Neural cell (in vitro differentiated cells): ENCODE data around the gene TMEM94. TPM values are rescaled to one million over a fixed set of nuclear protein-coding genes. Genes with fewer than 3 reads are reported as not detected.

Experiments used
- H2AFZ ChIP-seq: fragments of 200-600, 300-800 bp; sonication (generic), shearing (Covaris generic); 2 replicates; pipeline ENCODE4 v1.6.0; 2014; ENCODE audit warnings: low read depth, mild to moderate bottlenecking, antibody characterized with exemption, low read length, moderate library complexity
- H3F3A ChIP-seq: fragments of 200-600 bp; shearing (Covaris generic); 2 replicates; pipeline ENCODE4 v1.6.1; 2016; ENCODE audit warnings: mild to moderate bottlenecking, moderate library complexity, mixed read lengths, antibody characterized with exemption, low read length; ENCODE audit not compliant: insufficient read depth, poor library complexity, severe bottlenecking
- H3K27ac ChIP-seq: fragments of 200-600, 300-800 bp; sonication (generic), shearing (Covaris generic); 2 replicates; pipeline ENCODE4 v1.5.1; 2014; ENCODE audit warnings: mild to moderate bottlenecking, low read length, moderate library complexity
- H3K27me3 ChIP-seq: fragments of 300-800, 200-600 bp; sonication (generic), shearing (Covaris generic); 2 replicates; pipeline ENCODE4 v1.6.0; 2014; ENCODE audit warnings: mild to moderate bottlenecking, low read depth, low read length, moderate library complexity; ENCODE audit not compliant: insufficient read depth
- H3K36me3 ChIP-seq: fragments of 300-800, 200-600 bp; sonication (generic), shearing (Covaris generic); 2 replicates; pipeline ENCODE4 v1.5.1; 2014; ENCODE audit warnings: mild to moderate bottlenecking, antibody characterized with exemption, low read length, moderate library complexity; ENCODE audit not compliant: insufficient read depth
- H3K4me2 ChIP-seq: fragments of 300-800, 200-600 bp; sonication (generic), shearing (Covaris generic); 2 replicates; pipeline ENCODE4 v1.6.0; 2014; ENCODE audit warnings: mild to moderate bottlenecking, low read length
- H3K4me3 ChIP-seq: fragments of 300-800, 200-600 bp; sonication (generic), shearing (Covaris generic); 2 replicates; pipeline ENCODE4 v1.5.1; 2014; ENCODE audit warnings: mild to moderate bottlenecking, low read length, moderate library complexity
- H3K79me2 ChIP-seq: fragments of 200-600 bp; shearing (Covaris generic); replicated peaks from 2 replicates; pipeline ENCODE4 v1.6.0; 2014; ENCODE audit warnings: mild to moderate bottlenecking, low read length, moderate library complexity; ENCODE audit not compliant: insufficient read depth
- H3K9ac ChIP-seq: fragments of 300-800, 200-600 bp; sonication (generic), shearing (Covaris generic); 2 replicates; pipeline ENCODE4 v1.6.1; 2016; ENCODE audit warnings: mild to moderate bottlenecking, low read length, mixed read lengths
- H3K9me2 ChIP-seq: fragments of 200-600 bp; shearing (Covaris generic); 2 replicates; pipeline ENCODE4 v1.6.1; 2016; ENCODE audit warnings: mild to moderate bottlenecking, low read length, mixed read lengths; ENCODE audit not compliant: insufficient read depth
- H3K9me3 ChIP-seq: fragments of 200-600, 300-800 bp; sonication (generic), shearing (Covaris generic); 2 replicates; pipeline ENCODE4 v1.6.1; 2016; ENCODE audit warnings: mild to moderate bottlenecking, mixed run types, low read length, moderate library complexity, mixed read lengths
- H4K20me1 ChIP-seq: fragments of 200-600 bp; shearing (Covaris generic); 2 replicates; pipeline ENCODE4 v1.6.1; 2016; ENCODE audit warnings: mild to moderate bottlenecking, mixed run types; ENCODE audit not compliant: insufficient read depth
- EP300 ChIP-seq: fragments of 450-650 bp; conservative IDR thresholded peaks from 2 replicates; pipeline ENCODE4 v1.6.1; 2014; ENCODE audit warnings: antibody characterized with exemption, mild to moderate bottlenecking, moderate library complexity; ENCODE audit not compliant: poor library complexity, severe bottlenecking
- EZH2 ChIP-seq: fragments of 200-600, 300-800 bp; shearing (Covaris generic), sonication (generic); IDR thresholded peaks from 2 replicates; pipeline ENCODE4 v1.6.1; 2014; ENCODE audit warnings: antibody characterized with exemption, low read length, borderline replicate concordance, mild to moderate bottlenecking; ENCODE audit not compliant: insufficient read depth, poor library complexity, severe bottlenecking
- MXI1 ChIP-seq: fragments of 450-650 bp; conservative IDR thresholded peaks from 2 replicates; pipeline ENCODE4 v1.6.1; 2014; ENCODE audit warnings: antibody characterized with exemption, mild to moderate bottlenecking; ENCODE audit not compliant: poor library complexity, severe bottlenecking
- POLR2AphosphoS5 ChIP-seq: IDR thresholded peaks from 2 replicates; pipeline ENCODE4 v1.6.1; 2012
- RAD21 ChIP-seq: fragments of 450-650 bp; conservative IDR thresholded peaks from 2 replicates; pipeline ENCODE4 v1.6.1; 2014; ENCODE audit warnings: antibody characterized with exemption, mild to moderate bottlenecking, moderate library complexity
- REST ChIP-seq: IDR thresholded peaks from 2 replicates; pipeline ENCODE4 v1.6.1; 2012; ENCODE audit warnings: borderline replicate concordance
- SMC3 ChIP-seq: fragments of 450-650 bp; conservative IDR thresholded peaks from 2 replicates; pipeline ENCODE4 v1.6.1; 2014; ENCODE audit warnings: antibody characterized with exemption, mild to moderate bottlenecking, moderate library complexity; ENCODE audit not compliant: poor library complexity
- TAF1 ChIP-seq: IDR thresholded peaks from 2 replicates; pipeline ENCODE4 v1.6.1; 2012; ENCODE audit warnings: low read depth
- polyA plus RNA-seq: library from polyadenylated mRNA; depleted of rRNA; stranded (reverse); fragments of >200 nt; gene quantifications from 2 replicates; pipeline ENCODE4 v1.2.3, GENCODE V29; 2014
- TF ChIP-seq, protein P1 (sequence below): fragments of 450-650 bp; IDR thresholded peaks from 2 replicates; pipeline ENCODE4 v1.5.1; 2014; ENCODE audit warnings: antibody characterized with exemption, mild to moderate bottlenecking, moderate library complexity; ENCODE audit not compliant: poor library complexity, severe bottlenecking

TMEM94 gene
- polyA plus RNA-seq, 1 donor from 2014 or later = 37.0 TPM

GRCh38 chr17:75490173-75490743 is 33.8 kb downstream of the TMEM94 start:
- TF ChIP-seq EZH2 (no peak), POLR2AphosphoS5 (no peak), REST (no peak), SMC3 (no peak), RAD21 (no peak), TAF1 (no peak), EP300 (no peak), MXI1 (no peak)
- H3K36me3 ChIP-seq = no peaks in the 10 kb centered on the region

DNA sequence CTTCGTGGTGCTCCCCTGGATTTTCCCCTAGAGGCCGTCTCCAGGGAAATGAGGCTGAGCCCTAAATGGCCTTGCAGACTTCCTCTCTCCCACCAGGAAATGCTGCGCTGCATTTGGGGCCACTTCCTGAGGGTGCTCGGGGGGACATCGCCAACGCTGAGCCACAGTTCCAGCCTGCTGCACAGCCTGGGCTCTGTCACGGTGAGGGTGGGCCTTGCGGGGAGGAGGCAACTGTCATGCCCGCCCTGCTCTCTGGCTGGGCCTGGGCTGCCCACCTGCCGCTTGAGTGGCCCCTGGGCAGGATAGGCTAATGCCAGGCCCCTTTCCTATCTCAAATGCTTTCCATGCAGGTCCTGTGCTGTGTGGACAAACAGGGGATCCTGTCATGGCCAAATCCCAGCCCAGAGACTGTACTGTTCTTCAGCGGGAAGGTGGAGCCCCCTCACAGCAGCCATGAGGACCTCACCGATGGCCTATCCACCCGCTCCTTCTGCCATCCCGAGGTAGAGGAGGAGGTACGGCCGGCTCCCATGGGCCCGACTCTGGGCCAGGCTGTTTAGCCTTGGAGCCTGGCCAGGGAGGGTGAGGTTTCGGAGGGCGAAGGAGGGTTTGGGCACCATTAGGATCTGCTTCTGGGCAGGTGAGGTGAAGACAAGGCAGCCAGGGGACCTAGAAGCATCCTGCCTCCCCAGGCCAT is 34.7 kb downstream of the TMEM94 start:
- H3F3A ChIP-seq = no peaks in the 10 kb centered on the region
- no peaks in the 10 kb centered on the region for H3K79me2 ChIP-seq
- H3K4me2 ChIP-seq = no peak overlapping the region
- H2AFZ ChIP-seq = no peak overlapping the region
- no peaks in the 10 kb centered on the region for H4K20me1 ChIP-seq
- no peak overlapping the region for H3K27ac ChIP-seq
- H3K4me3 ChIP-seq = no peak overlapping the region
- H3K9ac ChIP-seq = no peak overlapping the region
- H3K9me2 ChIP-seq = no peaks in the 10 kb centered on the region
- no peak for TF ChIP-seq MXI1
- TF ChIP-seq POLR2AphosphoS5 = no peak
- no peak for TF ChIP-seq SMC3
- no peaks in the 10 kb centered on the region for H3K27me3 ChIP-seq
- H3K36me3 ChIP-seq = no peaks in the 10 kb centered on the region
- no peaks in the 10 kb centered on the region for H3K9me3 ChIP-seq

More at GRCh38 chr17:75490173-75490743, 33.8 kb downstream of the TMEM94 start:
- Histone ChIP-seq H3F3A (no peaks in the 10 kb centered on the region), H3K27me3 (no peaks in the 10 kb centered on the region), H2AFZ (no peak overlapping the region), H3K4me2 (no peak overlapping the region), H3K9ac (no peak overlapping the region), H3K79me2 (no peaks in the 10 kb centered on the region), H3K4me3 (no peak overlapping the region), H4K20me1 (no peaks in the 10 kb centered on the region), H3K27ac (no peak overlapping the region), H3K9me3 (no peaks in the 10 kb centered on the region), H3K9me2 (no peaks in the 10 kb centered on the region)

- no peaks in the 10 kb centered on the region for H3K79me2 ChIP-seq
- no peak overlapping the region for H3K27ac ChIP-seq
- H4K20me1 ChIP-seq = no peaks in the 10 kb centered on the region
- H3K36me3 ChIP-seq = no peaks in the 10 kb centered on the region
- no peak overlapping the region for H3K9ac ChIP-seq
- H3F3A ChIP-seq = no peaks in the 10 kb centered on the region
- H3K27me3 ChIP-seq = no peaks in the 10 kb centered on the region
- H3K9me2 ChIP-seq = no peaks in the 10 kb centered on the region
- TF ChIP-seq EZH2 (no peak), REST (no peak), POLR2AphosphoS5 (no peak), TAF1 (no peak), MXI1 (no peak), SMC3 (no peak), RAD21 (no peak), EP300 (no peak)
- TF ChIP-seq, protein P1, sequence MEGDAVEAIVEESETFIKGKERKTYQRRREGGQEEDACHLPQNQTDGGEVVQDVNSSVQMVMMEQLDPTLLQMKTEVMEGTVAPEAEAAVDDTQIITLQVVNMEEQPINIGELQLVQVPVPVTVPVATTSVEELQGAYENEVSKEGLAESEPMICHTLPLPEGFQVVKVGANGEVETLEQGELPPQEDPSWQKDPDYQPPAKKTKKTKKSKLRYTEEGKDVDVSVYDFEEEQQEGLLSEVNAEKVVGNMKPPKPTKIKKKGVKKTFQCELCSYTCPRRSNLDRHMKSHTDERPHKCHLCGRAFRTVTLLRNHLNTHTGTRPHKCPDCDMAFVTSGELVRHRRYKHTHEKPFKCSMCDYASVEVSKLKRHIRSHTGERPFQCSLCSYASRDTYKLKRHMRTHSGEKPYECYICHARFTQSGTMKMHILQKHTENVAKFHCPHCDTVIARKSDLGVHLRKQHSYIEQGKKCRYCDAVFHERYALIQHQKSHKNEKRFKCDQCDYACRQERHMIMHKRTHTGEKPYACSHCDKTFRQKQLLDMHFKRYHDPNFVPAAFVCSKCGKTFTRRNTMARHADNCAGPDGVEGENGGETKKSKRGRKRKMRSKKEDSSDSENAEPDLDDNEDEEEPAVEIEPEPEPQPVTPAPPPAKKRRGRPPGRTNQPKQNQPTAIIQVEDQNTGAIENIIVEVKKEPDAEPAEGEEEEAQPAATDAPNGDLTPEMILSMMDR = no peak
- H3K4me3 ChIP-seq = no peak overlapping the region
- H2AFZ ChIP-seq = no peak overlapping the region
- no peak overlapping the region for H3K4me2 ChIP-seq
- no peaks in the 10 kb centered on the region for H3K9me3 ChIP-seq
These were observed 35.2 kb downstream of the TMEM94 start for GRCh38 chr17:75491680-75492079.
